Sciatic nerve (tissue), 2 donors: Measurements from ENCODE around the gene MS4A4E. TPM values are rescaled to one million over a fixed set of nuclear protein-coding genes. Genes with fewer than 3 reads are reported as not detected.
"Not testable (repeated sequence)": the region's sequence is repeated elsewhere in the genome, so short reads cannot be mapped to it uniquely, and the experiment has no call there.

ENCODE experiments used
- ATAC-seq: fragments of 200-7000 bp; cut with Tn5 transposase; one replicate; pipeline ENCODE4 v1.9.1; 2020; ENCODE audit warnings: mild to moderate bottlenecking, moderate library complexity
- DNase-seq: peaks from one replicate; pipeline ENCODE4 v3.0.0-alpha.2; 2020; ENCODE audit warnings: low spot score
- intact Hi-C: fragments of 100-400 bp; cut with DNase I; formaldehyde crosslinking; loops from one replicate; pipeline ENCODE4 v1.14.2; 2022
- total RNA-seq: library from RNA; stranded (reverse); fragmentation: NEBNext Ultra II Directional; extraction: Animal tissue kit (Norgen Biotek cat#: 25700); gene quantifications from one replicate; pipeline ENCODE4 v1.2.1, GENCODE V29; 2021
- donor health status: DM: no; HTN: no; CAD: no.
- donor health status: DM: no; HTN: no; CAD: no.

MS4A4E gene
- total RNA-seq, result 7.1 TPM

DNA sequence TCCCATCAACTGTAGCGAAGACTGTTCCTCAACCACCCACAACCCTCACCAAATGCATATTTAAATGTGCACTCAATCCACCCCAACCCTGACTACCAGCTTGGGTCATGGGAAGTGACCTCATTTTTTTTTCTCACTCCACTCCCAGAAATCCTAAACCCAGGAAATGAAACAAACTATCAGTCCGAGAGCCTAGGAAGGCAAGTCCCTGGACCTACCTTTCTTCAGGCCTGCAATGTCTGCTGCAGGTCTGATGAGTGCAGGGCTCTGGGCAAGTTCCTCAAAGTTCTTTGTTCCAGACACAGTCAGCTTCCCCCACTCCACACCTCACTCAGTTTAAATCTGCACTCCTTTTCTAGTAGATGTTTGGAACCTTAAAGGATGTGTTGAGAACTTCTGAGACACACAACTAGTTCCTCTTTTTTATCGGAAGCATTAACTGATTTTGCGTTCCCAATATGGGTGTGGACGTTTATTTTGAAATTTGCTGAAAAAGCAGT is at the start of gene MS4A4E:
Gene MS4A4E, minus strand, starts transcription at position 398 of the 500 bp plus-strand sequence. CDS start 13,082 bp downstream, outside the sequence.
- DNase-seq, result no peak
- intact Hi-C loops, result no loop called here
- ATAC-seq, result peak; percentile 10

DNA sequence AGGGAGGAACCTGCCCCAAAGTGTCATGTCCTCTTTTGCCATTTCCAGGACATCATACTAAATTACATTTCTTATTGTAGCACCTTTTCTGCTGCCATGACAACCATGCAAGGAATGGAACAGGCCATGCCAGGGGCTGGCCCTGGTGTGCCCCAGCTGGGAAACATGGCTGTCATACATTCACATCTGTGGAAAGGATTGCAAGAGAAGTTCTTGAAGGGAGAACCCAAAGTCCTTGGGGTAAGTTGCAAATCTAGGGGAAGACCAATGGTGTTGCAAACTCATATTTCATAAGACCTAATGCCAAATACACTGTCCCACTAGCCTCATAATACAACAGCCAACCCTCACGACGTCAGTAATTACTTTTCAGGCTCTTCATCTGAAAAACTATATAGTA is 49.2 kb upstream of the MS4A4E start:
- no peak for ATAC-seq
- DNase-seq, result no peak
- intact Hi-C loops, result no loop called here

DNA sequence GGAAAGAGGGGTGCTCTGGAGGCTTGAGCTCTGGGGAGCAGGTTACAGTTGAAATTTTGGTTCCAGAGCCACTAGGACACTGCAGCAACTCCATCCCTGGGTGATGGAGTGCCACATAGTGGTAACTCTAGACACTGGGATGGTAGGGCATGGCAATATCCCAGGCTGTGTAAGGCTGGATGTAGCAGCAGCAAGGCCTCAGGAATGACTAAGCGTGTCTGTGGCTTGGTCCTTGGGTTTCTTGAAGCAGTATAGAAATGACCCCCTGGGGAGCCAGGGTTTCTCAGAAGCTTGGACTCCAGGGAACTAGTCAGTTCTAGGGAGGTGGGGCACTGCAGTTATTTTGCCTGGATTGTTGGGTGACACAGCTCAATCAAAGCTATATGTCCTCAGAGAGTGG is 45.6 kb upstream of the MS4A4E start:
- no peak for DNase-seq
- intact Hi-C loops, result no loop called here
- ATAC-seq, result no peak

DNA sequence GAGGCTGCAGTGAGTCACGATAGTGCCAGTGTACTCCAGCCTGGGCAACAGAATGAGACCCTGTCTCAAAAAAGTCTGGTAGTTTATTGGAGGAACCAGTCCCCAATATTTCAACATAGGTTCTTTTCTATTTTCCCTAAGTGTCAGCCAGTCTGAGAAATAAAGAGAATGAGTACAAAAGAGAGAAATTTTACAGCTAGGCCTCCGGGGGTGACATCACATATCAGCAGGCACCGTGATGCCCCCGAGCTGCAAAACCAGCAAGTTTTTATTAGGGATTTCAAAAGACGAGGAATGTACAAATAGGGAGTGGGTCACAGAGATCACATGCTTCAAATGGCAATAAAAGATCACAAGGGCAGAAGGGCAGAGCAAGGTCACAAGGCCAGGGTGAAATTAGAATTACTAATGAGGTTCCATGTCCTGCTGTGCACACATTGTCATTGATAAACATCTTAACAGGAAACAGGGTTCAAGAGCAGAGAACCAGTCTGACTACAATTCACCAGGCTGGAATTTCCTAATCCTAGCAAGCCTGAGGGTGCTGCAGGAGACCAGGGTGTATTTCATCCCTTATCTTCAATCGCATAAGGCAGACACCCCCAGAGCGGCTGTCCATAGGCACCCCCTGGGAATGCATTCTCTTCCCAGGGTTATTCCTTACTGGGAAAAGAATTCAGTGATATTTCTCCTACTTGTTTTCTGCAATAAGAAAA is 42.6 kb upstream of the MS4A4E start:
- ATAC-seq, DNase-seq, intact Hi-C loops: not testable (repeated sequence)

DNA sequence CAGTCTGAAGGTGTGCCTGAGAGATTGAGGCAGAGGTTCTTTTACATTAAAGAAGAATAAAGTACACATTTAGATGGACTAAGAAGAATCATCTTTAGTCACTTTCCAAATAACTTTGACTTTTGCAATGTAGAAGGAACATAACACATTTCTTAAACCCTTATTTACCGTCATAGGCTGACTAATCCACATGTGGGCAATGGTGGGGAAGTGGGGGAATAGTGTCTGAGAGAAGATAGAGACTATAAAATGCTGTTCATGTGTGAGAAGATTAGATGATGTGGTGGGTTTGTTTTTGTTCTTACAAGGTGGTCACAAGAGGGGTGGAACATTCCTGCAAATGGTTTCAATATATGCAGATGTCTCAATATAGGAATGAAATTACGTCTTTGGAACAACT is 39.3 kb upstream of the MS4A4E start:
- intact Hi-C loops, result no loop called here
- ATAC-seq (no peak), DNase-seq (no peak)

DNA sequence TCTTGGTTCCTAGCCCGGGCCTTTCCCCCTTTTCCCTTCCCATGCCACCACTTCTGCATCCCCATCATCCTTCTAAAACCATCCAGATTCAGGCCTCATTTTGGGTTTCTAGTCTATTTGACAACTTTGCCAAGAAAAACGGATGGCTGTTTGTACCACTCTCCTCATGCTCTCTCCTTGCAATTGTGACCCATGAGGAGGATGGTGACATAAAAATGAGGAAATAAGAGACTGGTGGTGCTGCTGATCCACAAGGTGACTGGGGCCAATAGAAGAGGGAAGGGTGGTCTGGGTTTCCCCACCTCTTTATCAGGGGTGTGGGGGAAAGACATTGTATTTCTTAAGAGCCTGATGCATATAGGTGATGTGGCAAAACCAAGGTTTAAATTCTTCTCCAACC is 38.5 kb upstream of the MS4A4E start:
- intact Hi-C loops, result no loop called here
- no peak for DNase-seq
- ATAC-seq, result no peak

DNA sequence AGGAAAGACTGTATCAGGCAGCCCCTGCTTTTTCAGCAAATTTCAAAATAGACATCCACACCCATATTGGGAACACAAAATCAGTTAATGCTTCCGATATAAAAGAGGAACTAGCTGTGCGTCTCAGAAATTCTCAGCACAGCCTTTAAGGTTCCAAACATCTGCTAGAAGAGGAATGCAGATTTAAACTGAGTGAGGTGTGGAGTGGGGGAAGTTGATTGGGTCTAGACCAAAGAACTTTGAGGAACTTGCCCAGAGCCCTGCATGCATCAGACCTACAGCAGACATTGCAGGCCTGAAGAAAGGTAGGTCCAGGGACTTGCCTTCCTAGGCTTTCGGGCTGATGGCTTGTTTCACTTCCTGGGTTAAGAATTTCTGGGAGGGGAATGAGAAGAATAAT is 37.5 kb upstream of the MS4A4E start, which contains the start of gene MS4A4A:
Gene MS4A4A, plus strand, starts transcription at position 255 of the 400 bp plus-strand sequence. Its CDS starts 10 bp downstream, at position 265.
- intact Hi-C loops, result no loop called here
- DNase-seq (peak; percentile 59), ATAC-seq (peak; percentile 88)

DNA sequence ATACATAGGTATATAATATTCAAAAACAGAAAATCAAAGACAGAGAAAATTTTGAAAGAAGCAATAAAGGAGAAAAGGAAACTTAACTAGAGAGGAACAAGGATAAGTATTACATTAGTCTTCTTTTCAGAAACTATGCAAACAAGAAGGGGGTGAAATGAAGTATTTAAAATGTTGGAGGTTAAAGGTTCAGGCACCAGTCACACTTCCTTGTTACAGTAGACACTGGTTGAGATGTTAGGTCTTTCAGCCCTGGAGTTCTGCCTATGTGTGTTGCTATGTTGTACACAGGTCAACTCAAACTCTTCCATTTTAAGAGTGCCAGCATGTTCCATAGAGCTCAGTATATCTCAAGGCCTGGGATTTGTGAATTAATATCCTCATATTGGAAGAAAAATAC is 31.5 kb upstream of the MS4A4E start:
- ATAC-seq (no peak), DNase-seq (no peak)
- intact Hi-C loops, result no loop called here

DNA sequence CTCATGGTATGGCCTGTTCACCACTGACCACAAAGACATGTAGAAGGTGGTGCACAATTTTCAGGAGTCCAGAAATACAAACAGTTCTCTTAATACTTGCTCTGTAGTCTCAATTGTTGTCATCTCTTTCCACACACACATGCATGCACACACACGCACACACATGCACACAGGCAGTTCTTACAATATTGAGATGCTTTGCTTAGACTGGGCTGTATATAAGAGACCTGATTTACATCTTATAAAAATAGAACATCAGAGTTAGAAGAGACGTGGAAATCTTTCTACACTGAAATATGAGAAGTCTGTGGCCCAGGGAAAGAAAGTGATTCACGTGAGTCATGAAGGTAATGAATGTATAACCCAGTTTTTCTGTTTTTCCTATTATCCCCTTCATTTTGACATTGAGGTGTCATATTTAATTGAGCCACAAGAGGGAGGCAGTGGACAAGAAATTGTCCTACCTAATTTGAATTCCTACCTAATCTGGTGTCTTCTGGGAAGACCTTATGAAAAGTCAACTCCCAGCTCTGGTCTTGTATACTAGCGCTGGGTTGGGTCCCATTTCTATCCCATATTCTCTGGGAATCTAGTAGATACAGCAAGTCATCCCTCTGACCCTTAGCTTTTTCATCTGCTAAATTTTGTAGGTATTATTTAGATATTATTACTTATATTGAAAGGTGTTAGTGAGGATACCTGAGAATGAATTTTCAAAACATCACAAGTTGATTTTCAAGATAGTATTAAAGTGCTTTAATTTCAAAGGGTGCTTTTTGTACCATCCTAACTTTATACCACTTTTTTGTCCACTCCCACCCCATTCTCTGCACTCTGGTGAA is 22.7 kb upstream of the MS4A4E start:
- ATAC-seq (no peak), DNase-seq (no peak)
- intact Hi-C loops, result no loop called here

DNA sequence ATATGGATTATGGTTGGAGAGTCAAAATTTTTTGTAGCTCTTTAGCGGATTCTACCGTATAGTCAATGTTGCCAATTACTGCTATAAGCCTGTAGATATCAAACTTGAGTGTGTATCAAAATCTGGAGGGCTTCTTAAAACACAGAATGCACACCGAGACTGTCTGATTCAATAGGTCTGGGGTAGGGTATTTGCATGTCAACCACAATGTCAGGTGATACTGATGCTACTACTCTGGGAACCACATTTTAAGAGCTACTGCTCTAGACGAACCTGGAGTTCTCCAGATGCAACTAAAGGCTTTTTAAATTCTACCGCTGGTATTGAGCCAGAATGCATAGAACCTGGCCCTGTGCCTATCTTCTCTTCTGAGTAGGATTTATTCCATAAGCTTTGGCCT is 21.7 kb upstream of the MS4A4E start:
- intact Hi-C loops, result no loop called here
- DNase-seq (no peak), ATAC-seq (no peak)

DNA sequence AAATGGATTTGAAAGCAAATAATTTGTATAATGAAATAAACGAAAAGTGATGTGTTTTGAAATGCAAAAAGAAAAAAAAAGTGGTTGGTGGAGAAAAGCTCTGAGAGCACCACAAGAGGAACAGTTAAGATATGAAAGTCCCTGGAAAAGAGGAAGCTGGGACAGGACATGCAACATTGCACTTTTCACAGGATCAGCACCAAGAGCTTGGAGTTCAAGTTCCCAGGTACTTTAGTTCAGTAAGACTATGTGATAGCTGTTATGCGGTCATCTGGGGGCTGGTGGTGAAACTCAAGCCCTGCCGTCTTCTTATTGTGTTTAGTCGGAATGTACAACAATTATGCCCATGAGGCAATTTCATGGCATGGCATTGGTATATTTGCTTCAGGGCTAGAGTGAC is 20.5 kb upstream of the MS4A4E start:
- intact Hi-C loops, result no loop called here

DNA sequence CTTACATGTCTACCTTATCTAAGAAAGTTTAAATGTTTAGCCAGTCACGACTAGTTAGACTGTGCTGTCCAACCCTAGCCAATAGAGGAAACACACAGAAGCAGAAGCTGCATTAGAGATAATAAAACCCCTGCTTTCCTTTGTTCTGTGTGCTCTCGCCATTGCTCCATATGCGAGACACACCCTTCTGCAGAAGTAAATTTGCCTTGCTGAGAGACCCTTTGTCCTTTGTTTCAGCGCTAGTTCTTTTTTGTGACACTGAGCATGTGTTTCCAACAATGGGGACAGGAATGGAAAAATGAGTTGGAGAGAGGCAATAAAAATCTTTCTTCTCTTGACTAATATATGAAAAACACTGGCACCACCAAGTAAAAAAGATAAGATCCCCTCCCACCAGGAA is 18.1 kb upstream of the MS4A4E start:
- intact Hi-C loops, result no loop called here
- ATAC-seq, result no peak
- no peak for DNase-seq

More for the DNA sequence above, 20.5 kb upstream of the MS4A4E start:
- DNase-seq (no peak), ATAC-seq (no peak)

DNA sequence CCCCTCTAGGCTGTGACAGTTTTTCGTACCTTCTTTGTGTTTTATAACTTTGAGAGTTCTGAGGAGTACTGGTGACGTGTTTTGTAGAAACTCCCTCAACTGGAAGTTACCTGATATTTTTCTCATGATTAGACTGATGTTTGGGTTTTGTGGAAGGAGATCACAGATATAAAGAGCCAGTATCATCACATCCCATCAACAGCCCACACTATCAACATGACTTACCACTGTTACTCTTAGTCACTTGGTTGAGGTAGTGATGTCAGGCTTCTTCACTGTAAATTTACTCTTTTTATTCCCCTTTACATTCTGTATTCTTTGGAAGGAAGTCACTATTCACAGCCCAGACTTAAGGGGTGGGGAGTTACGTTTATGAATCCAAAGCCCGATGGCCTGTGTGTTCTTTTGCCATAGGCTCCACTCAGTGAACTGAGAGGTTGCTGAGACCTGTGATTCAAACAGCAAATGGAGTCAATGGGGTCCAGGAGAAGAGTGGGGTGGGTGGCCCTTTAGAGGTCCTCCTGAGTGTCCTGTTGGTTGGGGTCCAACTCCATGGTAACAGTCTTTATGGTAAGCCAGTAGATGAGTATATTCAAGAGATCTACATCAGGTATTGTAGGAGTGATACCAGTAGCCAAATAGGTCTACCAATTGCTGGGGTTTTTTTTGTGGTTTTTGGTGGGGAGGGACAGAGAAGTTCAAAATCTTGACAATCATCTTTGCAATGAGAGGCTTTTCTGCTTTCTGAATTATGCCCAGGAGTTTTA is 15.2 kb upstream of the MS4A4E start:
- ATAC-seq, result no peak
- intact Hi-C loops, result no loop called here
- DNase-seq, result no peak

DNA sequence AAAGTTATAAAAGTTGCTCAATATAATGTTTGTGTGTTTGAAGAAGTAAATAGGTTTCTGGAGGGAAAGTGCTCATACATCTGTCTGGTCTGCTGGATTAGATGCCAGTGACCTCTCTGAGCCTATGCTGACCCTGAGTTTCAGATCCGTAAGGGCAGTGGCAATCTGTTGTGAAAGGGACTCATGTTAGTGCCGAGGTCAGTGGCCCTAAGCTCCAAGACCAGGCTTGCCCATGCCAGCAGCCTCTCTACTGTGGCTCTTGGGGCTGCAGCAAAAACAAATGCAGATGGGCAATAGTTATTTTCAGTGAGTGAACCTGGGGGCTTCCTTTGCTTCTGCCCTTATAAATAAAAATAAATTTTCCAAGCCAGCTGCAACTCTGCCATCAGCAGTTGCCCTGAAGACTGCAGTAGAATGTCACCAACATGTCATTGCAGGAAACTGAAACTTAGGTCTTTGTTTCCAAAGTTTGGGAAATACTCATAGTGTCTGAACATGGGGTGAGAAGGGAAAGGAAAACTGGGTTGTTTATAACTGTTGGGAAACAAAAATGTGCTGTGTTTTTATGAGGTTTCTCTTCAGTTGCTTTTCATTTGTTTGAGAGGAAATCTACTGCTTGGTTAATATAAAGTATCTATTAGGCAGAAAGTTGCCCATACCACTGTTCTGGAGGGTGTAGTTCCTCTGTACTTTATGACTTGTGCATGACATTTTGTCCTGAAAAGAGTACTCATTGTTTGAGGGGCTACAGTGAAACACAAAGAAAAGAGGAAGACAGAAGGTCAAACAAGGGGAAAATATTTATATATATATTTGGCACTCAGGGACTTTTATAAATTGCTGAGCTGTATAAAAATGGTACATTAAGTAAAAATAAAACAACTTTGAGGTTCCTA is 9.5 kb upstream of the MS4A4E start:
- peak; percentile 53 for ATAC-seq
- intact Hi-C loops, result no loop called here
- no peak for DNase-seq

DNA sequence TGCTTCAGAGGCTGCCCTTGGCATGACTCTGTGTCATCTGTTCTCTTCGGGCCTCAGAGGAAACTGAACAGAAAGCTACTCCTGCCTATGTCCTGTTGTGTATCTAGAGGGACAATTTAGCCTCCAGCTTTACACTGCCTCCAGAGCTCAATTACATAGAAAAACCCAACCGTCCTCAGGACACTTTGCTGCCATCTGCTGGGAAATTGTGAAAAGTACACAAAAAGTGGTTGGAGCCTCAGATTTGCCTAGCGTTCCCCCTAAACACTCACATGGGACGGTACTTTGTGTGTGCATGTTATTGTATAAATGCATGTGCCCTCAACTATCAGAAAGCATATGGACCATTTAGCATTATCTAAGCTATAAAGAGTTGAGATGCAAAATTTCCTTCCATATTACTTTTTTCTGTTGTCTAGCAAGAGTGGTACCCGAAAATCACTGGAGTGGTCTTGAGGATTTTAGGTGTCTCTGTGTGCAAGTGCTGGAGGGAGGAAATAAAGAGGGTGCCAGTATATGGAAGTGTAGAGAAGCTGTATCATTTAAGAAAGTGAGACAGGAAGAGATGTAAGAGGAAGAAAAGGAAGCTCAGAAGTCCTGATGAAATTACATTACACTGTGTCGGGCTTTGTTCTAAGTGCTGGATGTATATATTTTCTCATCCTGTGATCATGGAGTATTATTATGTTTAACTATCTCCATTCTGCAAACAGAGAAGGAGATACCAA is 8.7 kb upstream of the MS4A4E start:
- no peak for DNase-seq
- ATAC-seq, result peak; percentile 26
- intact Hi-C loops, result no loop called here

DNA sequence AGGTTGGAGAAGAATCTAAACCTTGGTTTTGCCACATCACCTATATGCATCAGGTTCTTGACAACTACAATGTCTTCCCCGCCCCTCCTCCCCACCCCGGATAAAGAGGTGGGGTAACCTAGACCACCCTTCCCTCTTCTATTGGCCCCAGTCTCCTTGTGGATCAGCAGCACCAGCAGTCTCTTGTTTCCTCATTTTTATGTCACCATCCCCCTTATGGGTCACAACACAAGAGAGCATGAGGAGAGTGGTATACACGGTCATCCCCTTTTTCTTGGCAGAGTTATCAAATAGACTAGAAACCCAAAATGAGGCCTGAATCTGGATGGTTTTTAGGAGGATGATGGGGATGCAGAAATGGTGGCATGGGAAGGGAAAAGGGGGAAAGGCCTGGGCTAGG is 1.2 kb downstream of the MS4A4E start:
- DNase-seq, result no peak
- intact Hi-C loops, result no loop called here
- no peak for ATAC-seq

DNA sequence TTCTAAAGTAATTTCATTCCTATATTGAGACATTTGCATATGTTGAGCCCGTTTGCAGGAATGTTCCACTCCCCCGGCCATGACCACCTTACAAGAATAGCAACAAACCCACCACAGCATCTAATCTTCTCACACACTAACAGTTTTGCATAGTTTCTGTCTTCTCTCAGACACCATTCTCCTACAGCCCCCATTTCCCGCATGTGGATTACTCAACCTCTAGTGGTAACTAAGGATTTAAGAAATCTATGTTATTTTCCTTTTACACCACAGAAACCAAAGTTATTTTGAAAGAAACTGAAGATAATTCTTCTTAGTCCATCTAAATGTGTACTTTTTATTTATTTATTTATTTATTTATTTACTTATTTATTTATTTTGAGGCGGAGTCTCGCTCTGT is 2.3 kb downstream of the MS4A4E start:
- intact Hi-C loops, result no loop called here
- DNase-seq (no peak), ATAC-seq (no peak)

DNA sequence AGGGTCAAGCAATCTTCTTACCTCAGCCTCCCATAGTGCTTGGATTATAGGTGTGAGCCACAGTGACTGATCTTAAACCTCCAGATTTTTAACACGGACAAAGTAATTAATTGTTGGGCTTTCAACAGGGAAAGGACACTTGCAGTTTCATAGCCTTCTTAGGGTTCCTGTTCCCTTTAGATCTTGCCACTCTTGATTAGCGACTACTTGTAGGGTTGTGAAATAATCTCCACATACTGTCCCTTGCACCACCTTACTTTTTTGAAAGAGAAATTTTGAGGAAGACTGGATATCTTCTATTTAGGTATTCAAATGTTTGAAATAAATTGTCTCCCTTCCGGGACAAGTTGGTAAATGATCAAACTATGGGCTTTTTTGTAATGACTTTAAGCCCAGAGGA is 7.6 kb downstream of the MS4A4E start:
- no peak for DNase-seq
- ATAC-seq, result no peak
- intact Hi-C loops, result no loop called here
